ENCODE data around the gene INPP5A.

GRCh38 chr10:132725202-132725601 is 187.6 kb downstream of the INPP5A start:
- TF ChIP-seq KDM5A (IDR thresholded peaks at IDR 0.05; ENCODE audit: borderline replicate concordance, low read length) (no peak), CTCF (CRISPR knock-in tag; IDR thresholded peaks at IDR 0.05) (no peak), NONO (IDR thresholded peaks at IDR 0.05) (no peak), NONO (CRISPR knock-in tag; conservative IDR thresholded peaks at IDR 0.05) (no peak), ZNF282 (IDR thresholded peaks at IDR 0.05; ENCODE audit: partially characterized antibody) (no peak), REL (CRISPR knock-in tag; conservative IDR thresholded peaks at IDR 0.05) (no peak), POLR2AphosphoS5 (IDR thresholded peaks at IDR 0.05; ENCODE audit: low read depth, low read length) (no peak), EED (CRISPR knock-in tag; IDR thresholded peaks at IDR 0.05) (no peak)

Data from HepG2 (cell line).